HepG2 (cell line): ENCODE data around the gene CRMP1. TPM values are rescaled to one million over a fixed set of nuclear protein-coding genes. Genes with fewer than 3 reads are reported as not detected.
A peak's percentile ranks its signal among the peaks of the same experiment; 100 is the strongest.

Experiments
- ATAC-seq: fragments of 200-7000 bp; cut with Tn5 transposase; 3 replicates; pipeline ENCODE4 v1.9.1; 2020; ENCODE audit warnings: mild to moderate bottlenecking, moderate library complexity
- BruUV-seq: library from RNA; stranded (reverse); fragments of 400-500 nt; replicated peaks from 2 replicates; lab custom pipeline; 2021; lab: Mats Ljungman, UMichigan
- CTCF ChIA-PET: fragments of 300-600 bp; formaldehyde crosslinking; extraction: SDS; loops from one replicate; lab custom pipeline; 2021; ENCODE audit warnings: low total read pairs, inconsistent platforms, low intra/inter-chr PET ratio; lab: Yijun Ruan, JAX
- POLR2A ChIA-PET: fragments of 350-600 bp; sonication (Branson Sonifier 250); formaldehyde crosslinking; loops from one replicate; lab custom pipeline; 2020; ENCODE audit warnings: antibody characterized with exemption, inconsistent platforms; lab: Yijun Ruan, JAX
- DNase-seq: peaks from one replicate; pipeline ENCODE4 v3.0.0-alpha.2; 2015; ENCODE audit warnings: low spot score
- FAIRE-seq: peaks from 3 replicates; lab custom pipeline; 2011; peaks lifted over from hg19 to GRCh38; lab: Jason Lieb, UNC
- H2AFZ ChIP-seq: one replicate; pipeline ENCODE4 v1.6.1; 2011; ENCODE audit warnings: low read length, inconsistent platforms
- H3K27ac ChIP-seq: fragments of 300-600 bp; 3 replicates; pipeline ENCODE4 v1.8.0; 2011; ENCODE audit warnings: mixed run types, mild to moderate bottlenecking, mixed read lengths, low read length, inconsistent platforms; ENCODE audit not compliant: insufficient read depth; ENCODE audit errors: extremely low read length
- H3K27me3 ChIP-seq, 2 experiments: fragments of 200-600 bp in 1 of 2; 2 replicates in 1 of 2; 3 replicates in 1 of 2; pipeline versions ENCODE4 v1.6.0 to v1.8.0; 2011; ENCODE audit warnings: low read length in 2 of 2, mild to moderate bottlenecking in 2 of 2, moderate library complexity in 2 of 2, inconsistent platforms in 1 of 2; ENCODE audit not compliant: insufficient read depth in 2 of 2, control insufficient read depth in 1 of 2
- H3K36me3 ChIP-seq, 2 experiments: fragments of 200-600 bp in 1 of 2; replicated peaks in 1 of 2; 2 replicates in 1 of 2; 3 replicates in 1 of 2; pipeline versions ENCODE4 v1.5.1 to v1.8.0; 2011; ENCODE audit warnings: low read length in 2 of 2, inconsistent platforms in 1 of 2; ENCODE audit not compliant: insufficient read depth in 2 of 2, control insufficient read depth in 1 of 2
- H3K4me1 ChIP-seq: 2 replicates; pipeline ENCODE4 v1.5.1; 2012; ENCODE audit warnings: low read length, inconsistent platforms; ENCODE audit not compliant: insufficient read depth
- H3K4me2 ChIP-seq: 2 replicates; pipeline ENCODE4 v1.6.0; 2011; ENCODE audit warnings: low read depth, low read length, inconsistent platforms
- H3K4me3 ChIP-seq, 3 experiments: fragments of 200-600 bp in 1 of 3; sonication (generic), shearing (Covaris generic) in 1 of 3; replicated peaks in 1 of 3; 2 replicates each; pipeline ENCODE4 v1.5.1; 2011 to 2016; ENCODE audit warnings: low read length in 3 of 3, inconsistent platforms in 2 of 3, low read depth in 2 of 3, mild to moderate bottlenecking in 2 of 3, control low read depth in 1 of 3, mixed read lengths in 1 of 3; ENCODE audit not compliant: insufficient read depth in 1 of 3
- H3K79me2 ChIP-seq: one replicate; pipeline ENCODE4 v1.6.1; 2011; ENCODE audit warnings: low read length, inconsistent platforms; ENCODE audit not compliant: insufficient read depth
- H3K9ac ChIP-seq: 2 replicates; pipeline ENCODE4 v1.6.0; 2011; ENCODE audit warnings: mild to moderate bottlenecking, low read depth, low read length, inconsistent platforms; ENCODE audit not compliant: insufficient read depth
- H3K9me3 ChIP-seq: 2 replicates; pipeline ENCODE4 v1.5.1; 2012; ENCODE audit warnings: mild to moderate bottlenecking, low read length
- H4K20me1 ChIP-seq: 2 replicates; pipeline ENCODE4 v1.6.0; 2011; ENCODE audit warnings: inconsistent platforms, mild to moderate bottlenecking, low read length, moderate library complexity; ENCODE audit not compliant: insufficient read depth
- EZH2 ChIP-seq: conservative IDR thresholded peaks from 2 replicates; pipeline ENCODE4 v1.6.1; 2012; ENCODE audit warnings: mild to moderate bottlenecking, low read depth, low read length, moderate library complexity
- FOSL1 ChIP-seq: sonication (generic); formaldehyde crosslinking; IDR thresholded peaks from 2 replicates; pipeline ENCODE4 v1.9.0; 2021; ENCODE audit warnings: missing genetic modification reagents, borderline replicate concordance
- REPIN1 ChIP-seq: sonication (generic); formaldehyde crosslinking; IDR thresholded peaks from 2 replicates; pipeline ENCODE4 v1.8.0; 2022; ENCODE audit warnings: missing genetic modification reagents, low read depth, mild to moderate bottlenecking, borderline replicate concordance
- SNAI1 ChIP-seq: sonication (generic); formaldehyde crosslinking; IDR thresholded peaks from 2 replicates; pipeline ENCODE4 v1.5.0; 2020; ENCODE audit warnings: mild to moderate bottlenecking, missing genetic modification reagents, borderline replicate concordance
- ZNF720 ChIP-seq: sonication (generic); formaldehyde crosslinking; IDR thresholded peaks from 2 replicates; pipeline ENCODE4 v1.4.0; 2020; ENCODE audit warnings: missing genetic modification reagents
- ZNF782 ChIP-seq: sonication (generic); formaldehyde crosslinking; IDR thresholded peaks from 2 replicates; pipeline ENCODE4 v1.4.0; 2020; ENCODE audit warnings: missing genetic modification reagents, mild to moderate bottlenecking, borderline replicate concordance
- ZNF792 ChIP-seq: IDR thresholded peaks from 2 replicates; pipeline ENCODE4 v1.6.1; 2016
- ZNF83 ChIP-seq: sonication (generic); formaldehyde crosslinking; IDR thresholded peaks from 2 replicates; pipeline ENCODE4 v1.4.0; 2020; ENCODE audit warnings: missing genetic modification reagents, mild to moderate bottlenecking, borderline replicate concordance
- WGBS: methylation state at CpG from one replicate; pipeline ENCODE4 v1.1.6; 2017; ENCODE audit warnings: low lambda C conversion rate; 5-methylcytosine and 5-hydroxymethylcytosine counted together
- in situ Hi-C: cut with HindIII; loops from 2 replicates; pipeline ENCODE4 v1.10.0; 2017; ENCODE audit warnings: low pct_unique_long_range_greater_than_20kb; ENCODE audit not compliant: extremely low pct_ligation_motif_present
- intact Hi-C: fragments of 100-400 bp; cut with micrococcal nuclease; formaldehyde crosslinking; loops from one replicate; pipeline ENCODE4 v1.10.0; 2022; ENCODE audit not compliant: unreplicated experiment
- polyA plus RNA-seq, 8 experiments: library from polyadenylated mRNA; depleted of rRNA in 3 of 8; stranded (reverse) in 7 of 8; unstranded in 1 of 8; fragments of >200 nt; fragmentation: Illumina TruSeq in 4 of 8; extraction: Trizol in 4 of 8; gene quantifications; 2 replicates each; pipeline versions ENCODE4 v1.2.1 to v1.2.3, GENCODE V29; 2011 to 2016; ENCODE audit warnings: low read depth in 4 of 8, missing spikeins in 1 of 8, mixed read lengths in 1 of 8; ENCODE audit not compliant: insufficient read depth in 1 of 8
- total RNA-seq, 5 experiments: library from RNA; depleted of rRNA; stranded (reverse); fragments of >200 nt; fragmentation: Illumina TruSeq; extraction: Trizol; gene quantifications; 2 replicates each; pipeline ENCODE4 v1.2.3, GENCODE V29; 2016; ENCODE audit warnings: low read depth in 1 of 5
- TF ChIP-seq, protein P1 (sequence below): fragments of 450-650 bp; IDR thresholded peaks from 2 replicates; pipeline ENCODE4 v1.6.1; 2016
- TF ChIP-seq, protein P2 (sequence below): sonication (generic); formaldehyde crosslinking; IDR thresholded peaks from 2 replicates; pipeline ENCODE4 v1.4.0; 2020; ENCODE audit warnings: missing genetic modification reagents, borderline replicate concordance

Gene CRMP1
- total and polyA plus RNA-seq, 2 of the 13 experiments (the other 11 are each of a cell fraction or from before 2014, with no cell fraction given), result not detected

DNA sequence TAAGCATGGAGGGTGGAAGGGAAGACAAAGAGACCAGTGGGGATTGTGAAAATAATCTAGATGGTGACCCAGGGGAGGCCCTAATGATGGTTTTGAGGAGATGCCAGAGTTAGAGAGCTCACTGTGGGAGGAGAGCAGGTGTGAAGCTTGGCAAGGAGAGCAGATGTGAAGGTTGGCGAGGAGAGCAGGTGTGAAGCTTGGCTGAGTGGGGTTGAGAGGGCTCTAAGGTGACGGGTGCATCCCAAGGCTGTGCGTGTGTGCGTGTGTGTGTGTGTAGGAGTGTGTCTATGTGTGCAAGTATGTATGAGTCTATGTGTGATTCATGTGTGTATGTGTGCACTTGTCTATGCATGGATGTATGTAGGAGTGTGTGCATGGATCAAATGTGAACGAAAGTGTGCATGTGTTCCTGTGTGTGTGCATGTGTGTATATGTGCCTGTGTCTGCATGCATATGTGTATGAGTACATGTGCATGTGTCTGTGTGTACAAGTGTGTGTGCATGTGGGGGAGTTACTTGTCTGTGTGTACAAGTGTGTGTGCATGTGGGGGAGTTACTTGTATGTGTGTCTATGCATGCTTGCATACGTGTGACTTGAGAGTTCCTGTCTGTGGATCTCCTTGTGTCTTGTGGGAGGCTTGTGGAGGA, 109.9 kb downstream of the CRMP1 start:
- Histone ChIP-seq H3K27ac (no peak overlapping the region), H3K79me2 (no peaks in the 10 kb centered on the region), H3K4me2 (no peak overlapping the region), H3K36me3 (peaks cover 12 to 37% of the 10 kb centered on the region in 2 experiments), H3K4me1 (no peaks in the 10 kb centered on the region), H4K20me1 (no peaks in the 10 kb centered on the region), H3K9me3 (no peaks in the 10 kb centered on the region), H2AFZ (no peak overlapping the region), H3K9ac (no peak overlapping the region), H3K27me3 (no peaks in the 10 kb centered on the region; a peak in 1 of 5 replicates), H3K4me3 (no peak overlapping the region)
- in situ Hi-C loops (no loop called here), intact Hi-C loops (no loop called here)
- 99% methylated on average over 5 of the region's 6 CpGs for WGBS
- FAIRE-seq (no peak), DNase-seq (no peak), ATAC-seq (no peak)
- TF ChIP-seq, protein P1, sequence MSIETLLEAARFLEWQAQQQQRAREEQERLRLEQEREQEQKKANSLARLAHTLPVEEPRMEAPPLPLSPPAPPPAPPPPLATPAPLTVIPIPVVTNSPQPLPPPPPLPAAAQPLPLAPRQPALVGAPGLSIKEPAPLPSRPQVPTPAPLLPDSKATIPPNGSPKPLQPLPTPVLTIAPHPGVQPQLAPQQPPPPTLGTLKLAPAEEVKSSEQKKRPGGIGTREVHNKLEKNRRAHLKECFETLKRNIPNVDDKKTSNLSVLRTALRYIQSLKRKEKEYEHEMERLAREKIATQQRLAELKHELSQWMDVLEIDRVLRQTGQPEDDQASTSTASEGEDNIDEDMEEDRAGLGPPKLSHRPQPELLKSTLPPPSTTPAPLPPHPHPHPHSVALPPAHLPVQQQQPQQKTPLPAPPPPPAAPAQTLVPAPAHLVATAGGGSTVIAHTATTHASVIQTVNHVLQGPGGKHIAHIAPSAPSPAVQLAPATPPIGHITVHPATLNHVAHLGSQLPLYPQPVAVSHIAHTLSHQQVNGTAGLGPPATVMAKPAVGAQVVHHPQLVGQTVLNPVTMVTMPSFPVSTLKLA, result peak; percentile 93
- no peak for TF ChIP-seq ZNF720 (CRISPR knock-in tag)
- no TSS peak for BruUV-seq
- POLR2A ChIA-PET, result interaction anchor here (0.7 kb wide), 1 partner anchor 46 kb away, joined by 4 read pairs; no protein-coding TSS in a partner anchor
- CTCF ChIA-PET, result no interaction called here

DNA sequence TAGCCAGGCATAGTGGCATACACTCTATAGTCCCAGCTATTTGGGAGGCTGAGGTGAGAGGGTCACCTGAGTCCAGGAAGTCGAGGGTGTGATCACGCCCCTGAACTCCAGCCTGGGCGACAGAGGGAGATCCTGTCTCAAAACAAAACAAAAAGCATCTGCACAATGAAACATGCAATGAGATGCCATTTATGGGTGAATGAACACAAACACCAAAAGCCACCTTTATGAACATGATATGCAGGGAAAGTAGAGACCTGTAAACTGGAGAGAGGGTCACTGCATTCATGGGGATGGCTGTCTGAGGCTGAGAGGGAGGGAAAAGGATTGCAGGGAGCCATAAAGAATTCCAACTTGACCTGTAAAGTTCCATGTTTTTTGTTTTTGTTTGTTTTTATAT, 111.2 kb downstream of the CRMP1 start:
- WGBS, result 94% methylated on average over 3 of the region's 3 CpGs
- ChIA-PET POLR2A (no interaction called here), CTCF (no interaction called here)
- DNase-seq (no peak), FAIRE-seq (no peak), ATAC-seq (no peak)
- Histone ChIP-seq H3K27ac (no peak overlapping the region), H3K27me3 (no peaks in the 10 kb centered on the region), H3K79me2 (no peaks in the 10 kb centered on the region), H3K36me3 (peaks cover 8 to 30% of the 10 kb centered on the region in 2 experiments), H3K9me3 (peaks cover 8% of the 10 kb centered on the region), H3K4me2 (no peak overlapping the region), H2AFZ (no peak overlapping the region)
- no TSS peak for BruUV-seq
- in situ Hi-C loops, result no loop called here
- TF ChIP-seq FOSL1, result no peak
- TF ChIP-seq REPIN1 (CRISPR knock-in tag), result no peak
- no peak for TF ChIP-seq ZNF83 (CRISPR knock-in tag)
- TF ChIP-seq EZH2, result no peak
- TF ChIP-seq SNAI1 (CRISPR knock-in tag), result no peak
- TF ChIP-seq, protein P2, sequence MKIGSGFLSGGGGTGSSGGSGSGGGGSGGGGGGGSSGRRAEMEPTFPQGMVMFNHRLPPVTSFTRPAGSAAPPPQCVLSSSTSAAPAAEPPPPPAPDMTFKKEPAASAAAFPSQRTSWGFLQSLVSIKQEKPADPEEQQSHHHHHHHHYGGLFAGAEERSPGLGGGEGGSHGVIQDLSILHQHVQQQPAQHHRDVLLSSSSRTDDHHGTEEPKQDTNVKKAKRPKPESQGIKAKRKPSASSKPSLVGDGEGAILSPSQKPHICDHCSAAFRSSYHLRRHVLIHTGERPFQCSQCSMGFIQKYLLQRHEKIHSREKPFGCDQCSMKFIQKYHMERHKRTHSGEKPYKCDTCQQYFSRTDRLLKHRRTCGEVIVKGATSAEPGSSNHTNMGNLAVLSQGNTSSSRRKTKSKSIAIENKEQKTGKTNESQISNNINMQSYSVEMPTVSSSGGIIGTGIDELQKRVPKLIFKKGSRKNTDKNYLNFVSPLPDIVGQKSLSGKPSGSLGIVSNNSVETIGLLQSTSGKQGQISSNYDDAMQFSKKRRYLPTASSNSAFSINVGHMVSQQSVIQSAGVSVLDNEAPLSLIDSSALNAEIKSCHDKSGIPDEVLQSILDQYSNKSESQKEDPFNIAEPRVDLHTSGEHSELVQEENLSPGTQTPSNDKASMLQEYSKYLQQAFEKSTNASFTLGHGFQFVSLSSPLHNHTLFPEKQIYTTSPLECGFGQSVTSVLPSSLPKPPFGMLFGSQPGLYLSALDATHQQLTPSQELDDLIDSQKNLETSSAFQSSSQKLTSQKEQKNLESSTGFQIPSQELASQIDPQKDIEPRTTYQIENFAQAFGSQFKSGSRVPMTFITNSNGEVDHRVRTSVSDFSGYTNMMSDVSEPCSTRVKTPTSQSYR (CRISPR knock-in tag), result no peak
- no peak for TF ChIP-seq ZNF782 (CRISPR knock-in tag)
- TF ChIP-seq ZNF792 (CRISPR knock-in tag), result no peak
- TF ChIP-seq, all 625 proteins: peak for 0
- no peak overlapping the region for H3K4me3 ChIP-seq
- no peak overlapping the region for H3K9ac ChIP-seq
- intact Hi-C loops, result no loop called here
- H3K4me1 ChIP-seq, result no peaks in the 10 kb centered on the region
- H4K20me1 ChIP-seq, result no peaks in the 10 kb centered on the region
